Activated T-helper 2 cell treated with anti-CD3 and anti-CD28 coated beads, Interferon-gamma antibody, Interleukin-2, Interleukin-4, amounts not matched to agents 10 μg/mL and 5 μg/mL and 100 μg/mL, durations not matched to agents 14 hours and 24 hours and 36 hours (primary cell): ENCODE results near the gene SSR2. TPM values are rescaled to one million over a fixed set of nuclear protein-coding genes. Genes with fewer than 3 reads are reported as not detected.

Source experiments
- DNase-seq: peaks from one replicate; pipeline ENCODE4 v3.0.0; 2021; ENCODE audit warnings: low spot score
- H3K27ac Mint-ChIP-seq: one replicate; pipeline ENCODE4 v1.8.0; 2021; ENCODE audit warnings: mixed read lengths
- H3K27me3 Mint-ChIP-seq: one replicate; pipeline ENCODE4 v1.8.0; 2021; ENCODE audit warnings: low read depth, mixed read lengths
- H3K36me3 Mint-ChIP-seq: one replicate; pipeline ENCODE4 v1.8.0; 2021; ENCODE audit warnings: low read depth, mixed read lengths
- H3K4me1 Mint-ChIP-seq: one replicate; pipeline ENCODE4 v1.8.0; 2021; ENCODE audit warnings: low read depth, mixed read lengths
- H3K4me3 Mint-ChIP-seq: one replicate; pipeline ENCODE4 v1.8.0; 2021; ENCODE audit warnings: low read depth, mild to moderate bottlenecking, moderate library complexity, mixed read lengths
- H3K9me3 Mint-ChIP-seq: one replicate; pipeline ENCODE4 v1.8.0; 2021; ENCODE audit warnings: mixed read lengths
- intact Hi-C: fragments of 100-400 bp; cut with micrococcal nuclease; formaldehyde crosslinking; loops from one replicate; pipeline ENCODE4 v1.15.1; 2023
- total RNA-seq: library from RNA; stranded (reverse); gene quantifications from 2 replicates; pipeline ENCODE4 v1.2.3, GENCODE V29; 2022

SSR2 gene
- total RNA-seq: 227 and 239 TPM in 2 replicates

DNA sequence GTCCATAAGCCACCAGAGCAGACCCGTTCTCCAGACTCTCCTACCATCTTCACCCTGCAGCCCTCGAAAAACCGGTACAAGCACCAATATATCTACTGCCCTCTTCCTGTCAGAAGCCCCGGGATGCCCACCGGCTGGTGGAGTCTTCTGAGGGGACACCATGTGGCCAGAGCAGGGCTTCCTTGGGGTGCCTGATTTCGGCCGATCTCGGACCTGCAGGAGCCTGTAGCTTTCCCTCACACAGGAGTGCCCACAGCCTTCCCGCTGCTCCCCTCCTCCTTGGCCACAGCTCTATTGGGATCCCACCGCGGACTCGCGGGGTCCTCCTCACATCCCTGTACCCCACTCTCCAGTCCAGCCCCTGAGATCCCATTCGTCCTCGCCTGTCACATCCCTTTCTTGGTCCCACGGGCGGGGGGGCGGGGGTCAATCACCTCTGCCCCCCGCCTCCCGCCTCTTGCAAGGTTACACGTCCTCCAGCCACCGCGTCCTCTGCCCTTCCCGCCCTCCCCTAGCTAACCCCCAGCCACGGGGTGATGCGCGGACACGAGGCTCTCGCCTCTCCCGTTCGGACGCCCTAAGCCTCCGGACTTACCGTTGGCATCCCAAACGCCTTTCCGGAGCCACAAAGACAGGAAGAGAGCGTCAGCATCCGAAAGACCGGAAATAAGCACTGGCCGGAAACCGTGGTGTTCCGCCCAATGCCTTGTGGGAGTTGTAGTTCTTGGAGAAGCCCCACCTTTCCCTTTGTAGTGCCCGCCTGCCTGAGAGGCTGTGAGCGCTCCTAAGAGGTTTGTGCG lies at the start of gene SSR2:
Gene SSR2, minus strand, starts transcription at position 659 of the 800 bp plus-strand sequence. CDS start 784 bp downstream, outside the sequence.
- intact Hi-C loops: loop anchor here (1.0 to 2.0 kb wide), 2 partner anchors 34 to 46 kb away; partner anchors contain the start of gene LAMTOR2
- peak; percentile 84 for DNase-seq
- H3K4me1 Mint-ChIP-seq: peaks cover 19% of the 10 kb centered on the region
- H3K27ac Mint-ChIP-seq: peak within 1 kb of the TSS; percentile 90
- H3K27me3 Mint-ChIP-seq: peaks cover 7% of the 10 kb centered on the region
- H3K9me3 Mint-ChIP-seq: no peaks in the 10 kb centered on the region
- peaks cover 40% of the 10 kb centered on the region for H3K36me3 Mint-ChIP-seq
- H3K4me3 Mint-ChIP-seq: peak within 1 kb of the TSS; percentile 98

DNA sequence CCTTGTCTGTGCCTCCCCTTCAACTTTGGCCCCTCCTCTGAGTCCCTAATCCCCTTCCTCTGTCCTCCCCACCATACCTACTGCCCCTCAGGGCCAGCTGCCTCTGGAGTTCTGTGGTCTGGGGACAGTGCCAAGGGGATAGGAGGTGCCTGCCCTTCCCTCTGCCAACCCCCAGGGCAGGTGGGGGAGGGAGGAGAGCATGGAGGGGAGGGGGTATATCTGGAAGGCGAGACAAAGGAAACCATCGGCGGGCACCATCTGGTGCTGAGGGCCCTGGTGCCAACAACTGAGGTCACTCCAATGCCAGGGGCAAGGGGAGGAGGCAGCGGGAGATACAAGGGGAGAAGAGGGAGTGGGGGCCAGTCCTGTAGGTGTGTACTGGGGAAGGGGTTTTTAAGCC lies 49.8 kb upstream of the SSR2 start:
- H3K36me3 Mint-ChIP-seq: no peaks in the 10 kb centered on the region

DNA sequence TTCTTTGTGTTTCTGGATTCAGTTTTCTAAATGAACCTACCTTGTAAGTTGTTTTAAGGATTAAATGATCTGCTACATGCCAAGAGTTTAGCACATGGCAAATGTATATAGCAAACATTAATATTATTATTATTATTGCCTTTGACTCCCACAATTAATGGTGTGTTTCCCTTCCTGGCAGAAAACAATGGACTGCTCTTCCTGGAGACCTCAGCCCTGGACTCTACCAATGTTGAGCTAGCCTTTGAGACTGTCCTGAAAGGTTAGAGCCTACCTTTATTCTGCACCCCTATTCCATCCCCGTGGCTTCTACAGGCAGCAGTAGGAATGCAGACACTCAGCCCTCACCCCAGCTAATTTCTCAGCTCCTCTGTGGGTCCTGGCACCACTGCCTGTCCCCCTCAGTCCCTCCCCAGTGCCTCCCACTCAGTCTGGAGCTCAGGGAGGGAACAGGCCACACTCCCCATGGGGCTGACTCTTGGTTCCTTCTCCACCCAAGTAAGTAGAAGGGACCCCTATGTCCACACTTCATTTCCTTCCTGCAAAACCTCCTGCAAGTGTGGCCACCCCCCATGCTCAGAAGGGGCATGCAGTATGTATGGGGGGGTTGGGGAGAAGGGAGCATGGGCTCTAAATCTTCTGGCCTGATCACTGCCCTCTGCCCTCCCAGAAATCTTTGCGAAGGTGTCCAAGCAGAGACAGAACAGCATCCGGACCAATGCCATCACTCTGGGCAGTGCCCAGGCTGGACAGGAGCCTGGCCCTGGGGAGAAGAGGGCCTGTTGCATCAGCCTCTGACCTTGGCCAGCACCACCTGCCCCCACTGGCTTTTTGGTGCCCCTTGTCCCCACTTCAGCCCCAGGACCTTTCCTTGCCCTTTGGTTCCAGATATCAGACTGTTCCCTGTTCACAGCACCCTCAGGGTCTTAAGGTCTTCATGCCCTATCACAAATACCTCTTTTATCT lies 49.0 kb upstream of the SSR2 start:
- intact Hi-C loops: loop anchor here (10.0 kb wide), 1 partner anchor 65 kb away; no protein-coding TSS in a partner anchor
- Mint-ChIP-seq H3K9me3 (no peaks in the 10 kb centered on the region), H3K27ac (no peak overlapping the region), H3K4me3 (no peak overlapping the region), H3K4me1 (peaks cover 12% of the 10 kb centered on the region), H3K27me3 (peaks cover 8% of the 10 kb centered on the region), H3K36me3 (no peaks in the 10 kb centered on the region)
- DNase-seq: no peak

More for the DNA sequence above, 49.8 kb upstream of the SSR2 start:
- Mint-ChIP-seq H3K4me1 (peaks cover 8% of the 10 kb centered on the region), H3K27ac (no peak overlapping the region), H3K4me3 (no peak overlapping the region), H3K9me3 (no peaks in the 10 kb centered on the region), H3K27me3 (peaks cover 12% of the 10 kb centered on the region)
- no peak for DNase-seq
- intact Hi-C loops: no loop called here

DNA sequence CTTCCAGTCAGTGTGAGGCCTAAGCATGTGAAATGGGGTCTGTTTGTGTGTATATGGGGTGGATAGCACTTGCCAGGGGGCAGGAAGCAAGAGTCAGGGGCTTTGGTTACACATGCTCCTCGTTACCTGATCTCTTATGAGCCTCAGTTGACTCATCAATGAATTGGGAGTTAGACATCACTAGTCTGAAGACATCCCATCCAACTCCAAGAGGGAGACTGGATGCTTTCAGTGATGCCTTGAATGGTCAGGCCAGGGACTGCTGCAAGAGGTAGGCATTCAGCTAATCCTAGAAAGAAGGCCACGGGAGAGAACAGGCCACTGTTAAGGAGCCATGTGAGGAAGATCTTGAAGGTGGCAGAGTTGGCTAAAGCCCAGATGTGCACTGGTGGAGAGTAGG lies 46.5 kb upstream of the SSR2 start:
- Mint-ChIP-seq H3K9me3 (no peaks in the 10 kb centered on the region), H3K4me3 (no peak overlapping the region), H3K27me3 (peaks cover 3% of the 10 kb centered on the region), H3K36me3 (no peaks in the 10 kb centered on the region), H3K4me1 (peaks cover 12% of the 10 kb centered on the region), H3K27ac (no peak overlapping the region)
- no peak for DNase-seq
- intact Hi-C loops: loop anchor here (2.0 to 10.0 kb wide), 3 partner anchors 46 to 128 kb away; partner anchors contain the start of gene SSR2

DNA sequence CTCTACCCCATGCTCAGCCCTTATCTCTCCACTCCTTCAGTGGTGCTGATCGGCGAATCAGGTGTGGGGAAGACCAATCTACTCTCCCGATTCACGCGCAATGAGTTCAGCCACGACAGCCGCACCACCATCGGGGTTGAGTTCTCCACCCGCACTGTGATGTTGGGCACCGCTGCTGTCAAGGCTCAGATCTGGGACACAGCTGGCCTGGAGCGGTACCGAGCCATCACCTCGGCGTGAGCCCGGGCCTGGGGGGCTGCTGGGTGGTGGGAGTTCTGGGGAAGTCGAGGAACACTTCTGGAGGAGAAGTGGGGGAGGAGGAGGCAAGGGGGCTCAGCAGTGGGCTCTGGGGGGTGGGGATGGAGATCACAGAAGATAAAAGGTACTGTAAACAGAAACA lies 45.1 kb upstream of the SSR2 start:
- peaks cover 12% of the 10 kb centered on the region for H3K4me1 Mint-ChIP-seq
- intact Hi-C loops: loop anchor here (1.0 to 10.0 kb wide), 4 partner anchors 40 to 127 kb away; partner anchors contain the start of gene SSR2
- no peaks in the 10 kb centered on the region for H3K9me3 Mint-ChIP-seq

DNA sequence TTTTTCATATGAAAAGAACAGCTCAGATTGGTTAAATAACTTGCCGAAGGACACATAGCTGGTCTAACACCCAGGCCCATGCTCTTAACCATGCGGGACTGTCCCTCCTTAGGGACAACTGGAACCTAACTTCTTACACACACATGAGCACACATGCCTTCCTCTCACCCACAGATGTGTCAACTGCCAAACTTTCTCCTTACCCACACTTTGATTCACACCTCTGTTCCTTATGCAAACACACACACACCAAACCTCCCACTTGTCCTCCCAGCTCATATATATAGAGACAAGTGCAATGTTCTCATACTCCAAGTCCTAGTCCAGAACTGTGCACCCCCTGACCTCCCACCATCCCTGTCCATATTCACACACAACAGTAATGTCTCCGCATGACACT lies 44.5 kb upstream of the SSR2 start:
- no peak for DNase-seq
- Mint-ChIP-seq H3K27ac (no peak overlapping the region), H3K9me3 (no peaks in the 10 kb centered on the region)

More for the DNA sequence above, 45.1 kb upstream of the SSR2 start:
- Mint-ChIP-seq H3K36me3 (no peaks in the 10 kb centered on the region), H3K4me3 (no peak overlapping the region), H3K27ac (no peak overlapping the region), H3K27me3 (peaks cover 3% of the 10 kb centered on the region)
- DNase-seq: no peak

DNA sequence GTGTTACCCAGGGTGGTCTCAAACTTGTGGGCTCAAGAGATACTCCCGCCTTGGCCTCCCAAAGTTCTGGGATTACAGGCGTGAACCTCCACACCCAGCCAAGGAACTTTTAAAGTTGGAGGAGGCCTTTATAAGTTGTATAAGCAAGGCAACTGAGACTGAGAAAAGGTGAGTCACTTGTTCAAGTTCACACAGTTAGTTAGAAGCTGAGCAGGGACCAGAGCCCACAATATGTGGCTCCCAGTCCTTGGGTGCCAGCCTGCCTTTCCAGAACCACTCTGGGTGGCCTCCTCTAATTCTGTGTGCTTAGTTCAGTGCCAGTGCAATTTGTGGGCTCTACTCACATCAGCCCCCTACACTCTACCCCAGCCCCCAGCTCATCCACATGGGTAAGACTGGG lies 43.9 kb upstream of the SSR2 start:
- Mint-ChIP-seq H3K36me3 (no peaks in the 10 kb centered on the region), H3K27me3 (no peaks in the 10 kb centered on the region), H3K4me3 (no peak overlapping the region), H3K27ac (no peak overlapping the region), H3K9me3 (no peaks in the 10 kb centered on the region), H3K4me1 (peaks cover 12% of the 10 kb centered on the region)
- intact Hi-C loops: loop anchor here (10.0 kb wide), 1 partner anchor 60 kb away; no protein-coding TSS in a partner anchor
- no peak for DNase-seq

More for the DNA sequence above, 44.5 kb upstream of the SSR2 start:
- Mint-ChIP-seq H3K27me3 (no peaks in the 10 kb centered on the region), H3K36me3 (no peaks in the 10 kb centered on the region), H3K4me1 (peaks cover 12% of the 10 kb centered on the region), H3K4me3 (no peak overlapping the region)
- intact Hi-C loops: loop anchor here (10.0 kb wide), 1 partner anchor 60 kb away; no protein-coding TSS in a partner anchor

DNA sequence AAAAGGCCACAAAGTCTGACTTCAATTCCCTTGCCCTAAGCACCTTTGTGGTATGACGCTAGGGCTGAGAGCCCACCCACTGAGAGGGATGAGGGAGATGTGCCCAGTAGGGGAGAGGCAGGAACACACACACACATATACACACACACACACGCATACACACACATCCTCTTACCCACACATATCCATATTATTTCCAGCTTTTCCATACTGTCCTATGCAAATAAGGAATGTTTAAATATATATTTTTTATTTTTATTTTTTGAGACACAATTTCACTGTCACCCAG lies 43.2 kb upstream of the SSR2 start:
- intact Hi-C loops: loop anchor here (10.0 kb wide), 1 partner anchor 59 kb away; no protein-coding TSS in a partner anchor
- H3K4me1 Mint-ChIP-seq: peaks cover 12% of the 10 kb centered on the region
- H3K9me3 Mint-ChIP-seq: no peaks in the 10 kb centered on the region
- no peaks in the 10 kb centered on the region for H3K27me3 Mint-ChIP-seq
- no peaks in the 10 kb centered on the region for H3K36me3 Mint-ChIP-seq
- H3K27ac Mint-ChIP-seq: no peak overlapping the region
- no peak overlapping the region for H3K4me3 Mint-ChIP-seq
- DNase-seq: no peak

DNA sequence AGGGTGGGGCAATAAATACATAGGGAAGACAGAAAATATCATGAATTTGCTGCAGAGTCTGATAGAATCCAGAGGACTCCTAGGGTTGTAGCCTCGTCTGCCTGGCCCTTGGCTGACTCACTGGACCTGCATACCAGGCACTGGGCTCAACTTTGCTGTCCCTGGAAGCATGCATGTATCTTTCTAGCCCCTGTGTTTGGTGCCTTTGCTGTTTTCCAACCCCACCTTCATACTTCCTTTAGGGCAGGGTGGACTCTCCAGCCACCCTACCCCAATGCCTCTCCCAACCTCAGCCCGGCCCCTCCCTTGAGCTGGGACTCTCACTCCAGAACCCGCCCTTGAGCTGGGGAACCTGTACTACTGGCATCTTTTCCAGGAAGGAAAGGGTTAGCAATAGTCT lies 41.4 kb upstream of the SSR2 start:
- intact Hi-C loops: loop anchor here (10.0 kb wide), 1 partner anchor 57 kb away; no protein-coding TSS in a partner anchor

DNA sequence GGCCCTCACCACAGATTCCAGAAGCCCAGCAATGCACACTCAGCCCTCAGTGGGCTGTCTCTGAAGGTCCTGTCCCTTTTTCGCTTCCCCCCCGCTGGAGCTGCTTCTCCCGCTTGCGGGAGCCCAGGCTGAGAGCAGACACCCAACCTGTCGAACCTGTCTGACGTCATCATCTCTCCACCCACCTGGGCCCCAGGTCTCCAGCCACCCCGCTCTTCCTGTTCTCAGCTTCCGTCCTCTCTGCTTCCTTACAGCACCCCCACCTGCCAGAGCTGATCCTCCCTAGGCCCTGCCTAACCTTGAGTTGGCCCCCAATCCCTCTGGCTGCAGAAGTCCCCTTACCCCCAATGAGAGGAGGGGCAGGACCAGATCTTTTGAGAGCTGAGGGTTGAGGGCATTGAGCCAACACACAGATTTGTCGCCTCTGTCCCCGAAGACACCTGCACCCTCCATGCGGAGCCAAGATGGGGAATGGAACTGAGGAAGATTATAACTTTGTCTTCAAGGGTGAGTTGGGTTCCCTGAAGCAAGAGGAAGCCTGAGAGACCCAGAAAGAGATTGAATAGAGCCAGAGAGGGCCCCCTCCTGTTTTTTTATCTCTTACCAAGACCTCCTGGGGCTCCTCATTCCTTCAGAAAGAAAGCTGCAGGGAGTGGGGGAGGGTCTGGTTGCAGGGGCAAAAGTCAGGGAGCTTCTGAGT lies 40.3 kb upstream of the SSR2 start, which contains the start of gene RAB25:
Gene RAB25, plus strand, starts transcription at position 224 of the 700 bp plus-strand sequence. Its CDS starts 241 bp downstream, at position 465.
- Mint-ChIP-seq H3K27me3 (no peaks in the 10 kb centered on the region), H3K4me1 (peaks cover 12% of the 10 kb centered on the region), H3K36me3 (peaks cover 9% of the 10 kb centered on the region), H3K9me3 (no peaks in the 10 kb centered on the region), H3K4me3 (no peak within 1 kb of the TSS), H3K27ac (no peak within 1 kb of the TSS)
- no peak for DNase-seq
- intact Hi-C loops: loop anchor here (10.0 kb wide), 1 partner anchor 56 kb away; no protein-coding TSS in a partner anchor

More for the DNA sequence above, 41.4 kb upstream of the SSR2 start:
- peaks cover 12% of the 10 kb centered on the region for H3K4me1 Mint-ChIP-seq
- no peaks in the 10 kb centered on the region for H3K27me3 Mint-ChIP-seq
- peaks cover 3% of the 10 kb centered on the region for H3K36me3 Mint-ChIP-seq
- H3K9me3 Mint-ChIP-seq: no peaks in the 10 kb centered on the region
- H3K27ac Mint-ChIP-seq: no peak overlapping the region
- H3K4me3 Mint-ChIP-seq: no peak overlapping the region
- DNase-seq: no peak

DNA sequence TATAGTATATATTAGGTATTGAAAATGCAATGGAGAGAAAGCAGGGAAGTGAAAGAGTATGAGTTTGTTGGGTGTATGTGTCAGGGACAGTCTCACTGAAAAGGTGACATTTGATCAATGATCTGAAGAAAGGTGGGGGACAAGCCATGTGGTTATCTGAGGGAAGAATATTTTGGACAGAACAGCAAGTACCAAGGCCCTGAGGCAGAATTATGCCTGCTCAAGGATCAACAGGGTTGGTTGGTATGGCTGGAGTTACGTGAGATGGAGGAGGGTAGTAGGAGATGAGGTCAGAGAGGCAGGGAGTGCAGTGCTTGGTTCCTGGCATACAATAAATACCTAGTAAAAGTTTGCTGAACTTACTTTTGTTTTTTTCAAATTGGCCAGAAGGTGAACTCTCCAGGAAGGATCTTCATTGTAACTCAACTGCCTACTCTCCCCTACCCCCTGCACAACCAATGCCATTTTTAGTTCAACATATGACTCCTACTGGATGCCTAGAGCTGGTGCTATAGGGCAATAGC lies 35.6 kb upstream of the SSR2 start:
- no peak for DNase-seq
- peaks cover 24% of the 10 kb centered on the region for H3K36me3 Mint-ChIP-seq
- no peak overlapping the region for H3K27ac Mint-ChIP-seq
- no peaks in the 10 kb centered on the region for H3K27me3 Mint-ChIP-seq
- H3K4me1 Mint-ChIP-seq: peaks cover 25% of the 10 kb centered on the region
- intact Hi-C loops: no loop called here
- no peaks in the 10 kb centered on the region for H3K9me3 Mint-ChIP-seq
- peak overlapping the region; percentile 6 for H3K4me3 Mint-ChIP-seq
